ENCODE measurements around the gene TMEM107. TPM values are rescaled to one million over a fixed set of nuclear protein-coding genes. Genes with fewer than 3 reads are reported as not detected.
A peak's percentile ranks its signal among the peaks of the same experiment; 100 is the strongest.

The TMEM107 gene
- total RNA-seq, 2 experiments from 2014 or later, result 49.7 to 53.9 TPM

GRCh38 chr17:8210761-8211458 is 34.7 kb upstream of the TMEM107 start:
- CTCF ChIA-PET, result interaction anchor here (0.6 to 1.7 kb wide), 11 partner anchors 8 to 90 kb away, joined by 3 to 14 read pairs (median 4); partner anchors contain the start of genes BORCS6 and SLC25A35
- Mint-ChIP-seq H3K27me3 (no peaks in the 10 kb centered on the region), H3K27ac (peak overlapping the region; percentile 86), H3K9me3 (no peaks in the 10 kb centered on the region), H3K4me3 (peak overlapping the region; percentile 87), H3K36me3 (ENCODE audit: low read depth) (peaks cover 35% of the 10 kb centered on the region), H3K4me1 (peaks cover 39% of the 10 kb centered on the region)
- POLR2A ChIA-PET, result interaction anchor here (0.7 to 25.1 kb wide), 20 partner anchors 13 to 224 kb away, joined by 3 to 612 read pairs (median 8); partner anchors contain the start of genes BORCS6, CTC1, NDEL1 and PFAS
- DNase-seq, result no peak

GRCh38 chr17:8209907-8210760 is 34.0 kb upstream of the TMEM107 start, which contains the start of gene AURKB:
Gene AURKB (minus strand): TSS chr17:8210575. CDS start chr17:8210224, 351 bp downstream.
- H3K4me1 Mint-ChIP-seq, result peaks cover 39% of the 10 kb centered on the region
- H3K27me3 Mint-ChIP-seq, result no peaks in the 10 kb centered on the region
- ChIA-PET CTCF (interaction anchor here (0.6 to 1.7 kb wide), 11 partner anchors 9 to 91 kb away, joined by 3 to 14 read pairs (median 4); partner anchors contain the start of genes BORCS6 and SLC25A35), POLR2A (interaction anchor here (0.7 to 25.1 kb wide), 20 partner anchors 14 to 225 kb away, joined by 3 to 612 read pairs (median 8); partner anchors contain the start of genes BORCS6, CTC1, NDEL1 and PFAS)
- peaks cover 40% of the 10 kb centered on the region for H3K36me3 Mint-ChIP-seq (ENCODE audit: low read depth)
- DNase-seq, result peak; percentile 94
- H3K4me3 Mint-ChIP-seq, result peak within 1 kb of the TSS; percentile 87
- H3K27ac Mint-ChIP-seq, result peak within 1 kb of the TSS; percentile 86
- H3K9me3 Mint-ChIP-seq, result no peaks in the 10 kb centered on the region

DNA sequence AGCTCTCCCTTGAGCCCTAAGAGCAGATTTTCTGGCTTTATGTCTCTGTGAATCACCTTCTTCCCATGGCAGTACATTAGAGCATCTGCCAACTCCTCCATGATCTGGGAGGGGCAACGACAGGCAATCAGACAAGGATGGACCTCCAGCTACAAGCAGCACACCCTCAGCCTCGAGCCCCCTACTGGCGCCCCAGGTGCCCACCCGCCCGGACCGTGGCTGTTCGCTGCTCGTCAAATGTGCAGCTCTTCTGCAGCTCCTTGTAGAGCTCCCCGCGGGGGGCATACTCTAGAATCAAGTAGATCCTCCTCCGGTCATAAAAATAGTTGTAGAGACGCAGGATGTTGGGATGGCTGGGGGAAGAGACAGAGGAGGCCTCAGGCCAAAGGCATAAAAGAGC is 30.4 kb upstream of the TMEM107 start:
- Mint-ChIP-seq H3K9me3 (no peaks in the 10 kb centered on the region), H3K27me3 (no peaks in the 10 kb centered on the region), H3K4me3 (no peak overlapping the region), H3K27ac (peak overlapping the region; percentile 58), H3K4me1 (peaks cover 46% of the 10 kb centered on the region), H3K36me3 (ENCODE audit: low read depth) (peaks cover 66% of the 10 kb centered on the region)
- CTCF ChIA-PET, result interaction anchor here (0.5 to 1.8 kb wide), 3 partner anchors 8 to 15 kb away, joined by 3 to 6 read pairs (median 5); no protein-coding TSS in a partner anchor
- POLR2A ChIA-PET, result interaction anchor here (1.2 to 25.1 kb wide), 6 partner anchors 14 to 89 kb away, joined by 3 to 612 read pairs (median 6); partner anchors contain the start of genes BORCS6 and SLC25A35
- DNase-seq, result no peak

GRCh38 chr17:8204761-8205555 is 28.8 kb upstream of the TMEM107 start:
- Mint-ChIP-seq H3K9me3 (no peaks in the 10 kb centered on the region), H3K36me3 (ENCODE audit: low read depth) (peaks cover 73% of the 10 kb centered on the region), H3K4me1 (peaks cover 47% of the 10 kb centered on the region), H3K27me3 (no peaks in the 10 kb centered on the region), H3K4me3 (no peak overlapping the region), H3K27ac (no peak overlapping the region)
- no peak for DNase-seq
- CTCF ChIA-PET, result no interaction called here
- POLR2A ChIA-PET, result interaction anchor here (11.5 to 25.1 kb wide), 2 partner anchors 13 to 19 kb away, joined by 237 to 612 read pairs; partner anchors contain the start of gene BORCS6

DNA sequence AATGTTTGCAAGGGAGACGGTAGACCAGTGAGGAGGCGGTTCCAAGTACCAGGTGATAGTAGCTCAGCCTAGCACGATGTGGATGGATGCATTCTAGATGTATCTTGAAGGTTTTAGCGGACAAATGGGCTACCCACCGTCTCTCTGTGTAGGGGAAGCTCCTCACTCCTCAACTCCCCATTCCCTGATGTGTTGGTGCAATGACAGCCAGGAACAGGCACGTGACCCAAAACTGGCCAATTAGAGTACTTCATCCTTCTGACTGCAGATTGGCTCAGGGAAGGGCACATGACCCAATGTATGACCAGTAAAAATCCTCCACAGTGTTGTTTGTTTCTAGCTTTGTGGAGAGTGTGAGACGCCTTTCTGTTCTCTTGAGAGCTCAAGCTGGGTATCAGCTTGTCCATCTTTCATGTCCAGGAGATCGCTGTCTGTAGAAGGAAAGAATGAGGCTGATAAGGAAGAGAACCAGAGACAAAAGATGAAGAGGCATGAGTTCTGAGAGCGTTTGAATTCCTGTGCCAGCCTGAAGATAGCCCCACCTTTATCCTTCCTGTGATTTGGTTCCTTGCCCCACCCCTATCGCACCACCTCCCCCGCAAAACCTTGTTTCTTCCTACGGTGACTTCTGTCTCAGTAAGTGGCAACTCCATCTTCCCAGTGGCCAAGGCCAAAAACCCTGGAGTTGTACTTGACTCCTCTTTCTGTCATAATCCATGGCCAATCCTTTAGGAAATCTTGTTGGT is 16.1 kb upstream of the TMEM107 start:
- no peaks in the 10 kb centered on the region for H3K36me3 Mint-ChIP-seq (ENCODE audit: low read depth)
- POLR2A ChIA-PET, result interaction anchor here (0.8 to 21.0 kb wide), 12 partner anchors 8 to 505 kb away, joined by 3 to 612 read pairs (median 10); partner anchors contain the start of genes AURKB, CTC1, PFAS and RANGRF
- H3K4me1 Mint-ChIP-seq, result peaks cover 22% of the 10 kb centered on the region
- peak; percentile 79 for DNase-seq
- H3K27me3 Mint-ChIP-seq, result no peaks in the 10 kb centered on the region
- H3K27ac Mint-ChIP-seq, result no peak overlapping the region
- no peak overlapping the region for H3K4me3 Mint-ChIP-seq
- CTCF ChIA-PET, result interaction anchor here (0.6 to 2.0 kb wide), 10 partner anchors 11 to 553 kb away, joined by 3 to 9 read pairs (median 4); partner anchors contain the start of gene SLC25A35
- H3K9me3 Mint-ChIP-seq, result no peaks in the 10 kb centered on the region

DNA sequence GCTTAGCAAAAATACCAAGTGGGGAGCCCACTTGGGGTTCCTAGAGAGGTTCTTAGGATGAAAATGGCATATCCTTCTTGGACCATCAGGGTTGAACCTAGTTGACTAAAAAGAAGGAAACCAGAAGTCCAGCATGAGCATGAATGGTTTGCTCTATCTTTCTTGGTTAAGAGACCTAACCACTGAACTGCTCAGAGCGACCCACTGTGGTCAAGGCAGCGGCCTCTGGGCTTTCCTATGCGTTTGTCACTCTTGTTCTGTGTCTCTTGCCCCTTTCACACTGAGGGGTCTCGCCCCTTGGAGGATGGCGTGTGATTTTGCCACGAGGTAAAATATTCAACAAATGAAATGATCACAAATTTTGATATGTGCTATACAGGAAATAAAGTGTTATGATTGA is 14.3 kb upstream of the TMEM107 start:
- Mint-ChIP-seq H3K4me3 (no peak overlapping the region), H3K9me3 (no peaks in the 10 kb centered on the region), H3K27me3 (no peaks in the 10 kb centered on the region), H3K4me1 (peaks cover 13% of the 10 kb centered on the region), H3K27ac (no peak overlapping the region), H3K36me3 (ENCODE audit: low read depth) (no peaks in the 10 kb centered on the region)
- no peak for DNase-seq
- CTCF ChIA-PET, result interaction anchor here (0.6 to 5.5 kb wide), 16 partner anchors 9 to 186 kb away, joined by 3 to 52 read pairs (median 5); partner anchors contain the start of genes AURKB, CTC1, KRABD2 and PFAS
- POLR2A ChIA-PET, result interaction anchor here (0.7 to 21.0 kb wide), 11 partner anchors 10 to 193 kb away, joined by 3 to 612 read pairs (median 23); partner anchors contain the start of genes ALOXE3, AURKB, CTC1 and PFAS

DNA sequence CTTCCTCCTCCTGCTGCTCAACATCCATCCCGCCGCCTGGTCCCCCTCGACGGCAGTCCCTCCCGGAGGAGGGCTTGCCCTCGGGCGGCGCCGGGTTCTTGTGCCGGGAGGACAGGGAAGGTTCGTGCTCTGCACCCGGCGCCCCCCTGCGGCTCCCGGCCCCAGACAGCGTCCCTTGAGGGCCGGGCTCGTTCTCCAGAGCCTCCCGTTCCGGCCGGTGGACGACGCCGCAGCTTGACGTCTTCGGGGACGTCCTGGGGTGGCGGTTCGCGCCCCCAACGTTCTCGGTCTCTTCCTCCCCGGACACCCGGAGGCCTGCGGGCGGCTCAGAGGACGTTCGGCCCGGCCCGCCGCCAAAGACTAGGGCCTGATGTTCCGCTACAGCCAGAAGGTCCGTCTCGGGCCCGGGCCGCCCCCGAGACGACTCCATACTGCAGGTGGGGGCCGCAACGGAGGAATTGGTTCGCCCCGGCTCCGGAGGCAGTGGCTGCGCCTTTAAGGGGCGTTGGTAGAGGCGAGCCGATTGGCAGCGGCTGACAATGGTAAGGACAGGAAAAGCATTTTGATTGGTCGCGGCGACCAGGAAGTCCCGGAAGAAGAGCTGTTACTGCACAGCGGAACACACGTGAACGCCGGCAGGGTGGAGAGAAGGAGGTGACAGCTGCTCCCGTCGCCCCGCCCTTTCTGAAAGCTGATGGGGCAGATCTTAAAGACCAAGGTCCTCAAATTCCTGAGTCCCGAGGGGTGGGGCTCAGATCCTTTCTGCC is 13.7 kb upstream of the TMEM107 start, which contains the start of gene BORCS6:
Gene BORCS6, minus strand, starts transcription at position 470 of the 767 bp plus-strand sequence. Its CDS starts 40 bp downstream, at position 430.
- Mint-ChIP-seq H3K4me1 (peaks cover 13% of the 10 kb centered on the region), H3K4me3 (no peak within 1 kb of the TSS), H3K27me3 (no peaks in the 10 kb centered on the region), H3K27ac (no peak within 1 kb of the TSS), H3K9me3 (no peaks in the 10 kb centered on the region), H3K36me3 (ENCODE audit: low read depth) (no peaks in the 10 kb centered on the region)
- ChIA-PET POLR2A (interaction anchor here (0.7 to 21.0 kb wide), 13 partner anchors 11 to 194 kb away, joined by 3 to 612 read pairs (median 14); partner anchors contain the start of genes ALOXE3, AURKB, CTC1 and PFAS), CTCF (interaction anchor here (0.6 to 5.5 kb wide), 16 partner anchors 9 to 186 kb away, joined by 3 to 52 read pairs (median 5); partner anchors contain the start of genes AURKB, CTC1, KRABD2 and PFAS)
- peak; percentile 97 for DNase-seq

- Mint-ChIP-seq H3K4me3 (no peak overlapping the region), H3K36me3 (ENCODE audit: low read depth) (no peaks in the 10 kb centered on the region), H3K27me3 (no peaks in the 10 kb centered on the region), H3K9me3 (no peaks in the 10 kb centered on the region), H3K4me1 (peaks cover 14% of the 10 kb centered on the region), H3K27ac (no peak overlapping the region)
- POLR2A ChIA-PET, result interaction anchor here (0.9 to 21.0 kb wide), 16 partner anchors 10 to 273 kb away, joined by 3 to 612 read pairs (median 15); partner anchors contain the start of genes ALOXE3, AURKB, CTC1 and PFAS
- DNase-seq, result peak; percentile 44
- CTCF ChIA-PET, result interaction anchor here (1.1 to 5.5 kb wide), 6 partner anchors 19 to 187 kb away, joined by 4 to 52 read pairs (median 6); partner anchors contain the start of genes AURKB, KRABD2 and SLC25A35
Measured at GRCh38 chr17:8189041-8189710, 13.0 kb upstream of the TMEM107 start.

GRCh38 chr17:8188263-8188839 is 12.2 kb upstream of the TMEM107 start:
- ChIA-PET CTCF (interaction anchor here (0.8 to 5.5 kb wide), 6 partner anchors 22 to 115 kb away, joined by 3 to 52 read pairs (median 4); partner anchors contain the start of gene AURKB), POLR2A (interaction anchor here (0.9 to 21.0 kb wide), 16 partner anchors 11 to 273 kb away, joined by 3 to 612 read pairs (median 12); partner anchors contain the start of genes ALOXE3, AURKB, CTC1 and PFAS)
- Mint-ChIP-seq H3K36me3 (ENCODE audit: low read depth) (no peaks in the 10 kb centered on the region), H3K27ac (no peak overlapping the region), H3K27me3 (peaks cover 4% of the 10 kb centered on the region), H3K4me3 (no peak overlapping the region), H3K4me1 (peaks cover 18% of the 10 kb centered on the region), H3K9me3 (no peaks in the 10 kb centered on the region)
- peak; percentile 26 for DNase-seq

Measured in activated CD4-positive, alpha-beta memory T cell treated with anti-CD3 and anti-CD28 coated beads, Interleukin-2, amount 10 ng/mL, durations not matched to agents 7 days and 5 days (primary cell).